ENCODE results near the gene BCL11A.

DNA sequence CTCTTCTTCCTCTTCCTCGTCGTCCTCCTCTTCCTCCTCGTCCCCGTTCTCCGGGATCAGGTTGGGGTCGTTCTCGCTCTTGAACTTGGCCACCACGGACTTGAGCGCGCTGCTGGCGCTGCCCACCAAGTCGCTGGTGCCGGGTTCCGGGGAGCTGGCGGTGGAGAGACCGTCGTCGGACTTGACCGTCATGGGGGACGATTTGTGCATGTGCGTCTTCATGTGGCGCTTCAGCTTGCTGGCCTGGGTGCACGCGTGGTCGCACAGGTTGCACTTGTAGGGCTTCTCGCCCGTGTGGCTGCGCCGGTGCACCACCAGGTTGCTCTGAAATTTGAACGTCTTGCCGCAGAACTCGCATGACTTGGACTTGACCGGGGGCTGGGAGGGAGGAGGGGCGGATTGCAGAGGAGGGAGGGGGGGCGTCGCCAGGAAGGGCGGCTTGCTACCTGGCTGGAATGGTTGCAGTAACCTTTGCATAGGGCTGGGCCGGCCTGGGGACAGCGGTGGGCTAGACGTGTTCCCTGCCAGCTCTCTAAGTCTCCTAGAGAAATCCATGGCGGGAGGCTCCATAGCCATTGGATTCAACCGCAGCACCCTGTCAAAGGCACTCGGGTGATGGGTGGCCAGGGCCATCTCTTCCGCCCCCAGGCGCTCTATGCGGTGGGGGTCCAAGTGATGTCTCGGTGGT, 91.9 kb downstream of the BCL11A start:
- TF ChIP-seq, protein P1, sequence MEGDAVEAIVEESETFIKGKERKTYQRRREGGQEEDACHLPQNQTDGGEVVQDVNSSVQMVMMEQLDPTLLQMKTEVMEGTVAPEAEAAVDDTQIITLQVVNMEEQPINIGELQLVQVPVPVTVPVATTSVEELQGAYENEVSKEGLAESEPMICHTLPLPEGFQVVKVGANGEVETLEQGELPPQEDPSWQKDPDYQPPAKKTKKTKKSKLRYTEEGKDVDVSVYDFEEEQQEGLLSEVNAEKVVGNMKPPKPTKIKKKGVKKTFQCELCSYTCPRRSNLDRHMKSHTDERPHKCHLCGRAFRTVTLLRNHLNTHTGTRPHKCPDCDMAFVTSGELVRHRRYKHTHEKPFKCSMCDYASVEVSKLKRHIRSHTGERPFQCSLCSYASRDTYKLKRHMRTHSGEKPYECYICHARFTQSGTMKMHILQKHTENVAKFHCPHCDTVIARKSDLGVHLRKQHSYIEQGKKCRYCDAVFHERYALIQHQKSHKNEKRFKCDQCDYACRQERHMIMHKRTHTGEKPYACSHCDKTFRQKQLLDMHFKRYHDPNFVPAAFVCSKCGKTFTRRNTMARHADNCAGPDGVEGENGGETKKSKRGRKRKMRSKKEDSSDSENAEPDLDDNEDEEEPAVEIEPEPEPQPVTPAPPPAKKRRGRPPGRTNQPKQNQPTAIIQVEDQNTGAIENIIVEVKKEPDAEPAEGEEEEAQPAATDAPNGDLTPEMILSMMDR (IDR thresholded peaks at IDR 0.05): no peak
- no peak for TF ChIP-seq EP300 (IDR thresholded peaks at IDR 0.05)
